Right lobe of liver (tissue), 6 donors: ENCODE measurements around the gene AZU1. TPM values are rescaled to one million over a fixed set of nuclear protein-coding genes. Genes with fewer than 3 reads are reported as not detected.

Experiments used
- ATAC-seq, 4 donors: fragments of 200-7000 bp; cut with Tn5 transposase; one replicate each; pipeline ENCODE4 v1.9.1; 2020; ENCODE audit warnings: mild to moderate bottlenecking in 4 of 4, moderate library complexity in 4 of 4
- DNase-seq, 3 donors: peaks; one replicate each; pipeline ENCODE4 v3.0.0-alpha.2; 2020
- H3K27ac ChIP-seq, 3 donors: fragments of 200-600 bp; one replicate each; pipeline ENCODE4 v1.8.0; 2022
- H3K27me3 ChIP-seq, 2 donors: fragments of 200-600 bp; one replicate each; pipeline ENCODE4 v1.8.0; 2022
- H3K36me3 ChIP-seq, 4 donors: fragments of 200-600 bp; sonication (generic) in 1 of 4; one replicate each; pipeline versions ENCODE4 v1.5.1 to v1.8.0; 2017 to 2022; ENCODE audit warnings: control low read depth in 1 of 4
- H3K4me1 ChIP-seq, 4 donors: fragments of 200-600 bp; sonication (generic) in 1 of 4; one replicate each; pipeline versions ENCODE4 v1.5.1 to v1.8.0; 2017 to 2022; ENCODE audit warnings: control low read depth in 1 of 4
- H3K4me3 ChIP-seq, 3 donors: fragments of 200-600 bp; one replicate each; pipeline ENCODE4 v1.8.0; 2022
- H3K9me3 ChIP-seq, 4 donors: fragments of 200-600 bp; sonication (generic) in 1 of 4; one replicate each; pipeline versions ENCODE4 v1.5.1 to v1.8.0; 2017 to 2022; ENCODE audit warnings: control low read depth in 1 of 4
- CTCF ChIP-seq, 4 donors: fragments of 200-600 bp in 3 of 4; fragments of 450-650 bp in 1 of 4; IDR thresholded peaks; one replicate each; pipeline versions ENCODE4 v1.5.1 to v1.8.0; 2016 to 2022; ENCODE audit warnings: antibody characterized with exemption in 4 of 4, mild to moderate bottlenecking in 2 of 4
- POLR2A ChIP-seq: fragments of 450-650 bp; IDR thresholded peaks from one replicate; pipeline ENCODE4 v1.6.1; 2017; ENCODE audit warnings: antibody characterized with exemption, mild to moderate bottlenecking
- WGBS: methylation state at CpG from one replicate; pipeline ENCODE4 v1.1.6; 2018; ENCODE audit warnings: low coverage, low lambda C conversion rate; ENCODE audit not compliant: insufficient coverage; ENCODE audit errors: missing lambda C conversion rate; 5-methylcytosine and 5-hydroxymethylcytosine counted together
- intact Hi-C, 2 donors: fragments of 100-400 bp; cut with DNase I; formaldehyde crosslinking; loops; one replicate each; pipeline versions ENCODE4 v1.11.2 to v1.14.1; 2022
- total RNA-seq, 6 experiments: library from RNA; depleted of rRNA in 2 of 6; stranded (reverse); fragments of >200 nt in 2 of 6; fragmentation: NEBNext Ultra II Directional in 3 of 6; extraction: Animal tissue kit (Norgen Biotek cat#: 25700) in 3 of 6; gene quantifications; one replicate each; pipeline versions ENCODE4 v1.1.0 to v1.2.4, GENCODE V29; 2016 to 2023
- donor health status: DM: no; HTN: yes; CAD: no.
- donor health status: DM: no; HTN: no; CAD: no.
- donor health status: DM: no; HTN: no; CAD: no.
- donor health status: DM: no; HTN: yes; CAD: no.
- donor health status: DM: no; HTN: yes; CAD: no.

Gene AZU1
- total RNA-seq, 6 experiments from 2014 or later = 0.15 to 3.6 (median 1.8) TPM; not detected in 3

- H3K4me1 ChIP-seq = peaks cover 0 to 31% (median 19%) of the 10 kb centered on the region in 4 donors
- DNase-seq = peak in 2 of 3 donors; percentile 49 to 52
- H3K9me3 ChIP-seq = no peaks in the 10 kb centered on the region
- H3K27ac ChIP-seq = peak overlapping the region in 1 of 3 donors; percentile 79
- peaks cover 11 to 49% (median 35%) of the 10 kb centered on the region in 4 donors for H3K36me3 ChIP-seq
- no peak overlapping the region for H3K4me3 ChIP-seq
- intact Hi-C loops = no loop called here
- TF ChIP-seq POLR2A (no peak), CTCF (IDR thresholded peaks at IDR 0.05) (no peak)
- 49% methylated on average over 12 of the region's 23 CpGs for WGBS
- no peaks in the 10 kb centered on the region for H3K27me3 ChIP-seq
- ATAC-seq = no peak
These were observed 25.7 kb upstream of the AZU1 start for GRCh38 chr19:801861-802497.

DNA sequence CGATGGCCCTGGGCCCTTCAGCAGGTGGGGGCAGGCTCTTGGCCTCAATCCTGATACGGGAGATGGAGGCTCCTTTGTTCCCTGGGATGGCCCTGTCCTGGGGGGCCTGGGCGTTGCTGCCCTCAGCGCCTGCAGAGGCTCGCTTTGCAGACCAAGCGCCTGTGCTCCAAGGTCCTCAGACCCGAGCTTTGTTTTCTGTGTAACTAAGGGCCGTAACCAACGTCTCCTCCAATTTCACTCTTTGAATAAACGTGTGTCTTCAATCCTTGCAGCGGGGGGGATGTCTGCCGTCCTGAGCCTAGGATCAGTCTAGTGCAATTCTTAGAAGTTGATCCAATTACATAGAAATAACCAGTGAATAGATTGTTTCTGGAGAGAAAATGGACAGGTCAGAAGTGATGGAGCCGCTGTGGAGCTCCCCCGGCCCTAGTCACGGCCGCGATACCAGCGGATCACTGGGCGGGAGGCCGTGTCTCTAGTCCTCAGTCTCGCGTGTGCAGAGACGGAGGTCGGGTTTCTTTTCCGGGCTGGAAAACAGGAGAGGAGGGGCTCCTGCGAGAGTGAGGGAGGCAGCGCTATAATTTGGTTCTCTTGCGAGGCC is 25.0 kb upstream of the AZU1 start:
- H3K9me3 ChIP-seq = no peaks in the 10 kb centered on the region
- peaks cover 0 to 31% (median 19%) of the 10 kb centered on the region in 4 donors for H3K4me1 ChIP-seq
- H3K4me3 ChIP-seq = no peak overlapping the region
- H3K27me3 ChIP-seq = no peaks in the 10 kb centered on the region
- H3K36me3 ChIP-seq = peaks cover 11 to 55% (median 41%) of the 10 kb centered on the region in 4 donors
- intact Hi-C loops = no loop called here
- TF ChIP-seq POLR2A (no peak), CTCF (IDR thresholded peaks at IDR 0.05) (no peak)
- no peak for ATAC-seq
- no peak overlapping the region for H3K27ac ChIP-seq
- WGBS = 52% methylated on average over 20 of the region's 28 CpGs
- no peak for DNase-seq

DNA sequence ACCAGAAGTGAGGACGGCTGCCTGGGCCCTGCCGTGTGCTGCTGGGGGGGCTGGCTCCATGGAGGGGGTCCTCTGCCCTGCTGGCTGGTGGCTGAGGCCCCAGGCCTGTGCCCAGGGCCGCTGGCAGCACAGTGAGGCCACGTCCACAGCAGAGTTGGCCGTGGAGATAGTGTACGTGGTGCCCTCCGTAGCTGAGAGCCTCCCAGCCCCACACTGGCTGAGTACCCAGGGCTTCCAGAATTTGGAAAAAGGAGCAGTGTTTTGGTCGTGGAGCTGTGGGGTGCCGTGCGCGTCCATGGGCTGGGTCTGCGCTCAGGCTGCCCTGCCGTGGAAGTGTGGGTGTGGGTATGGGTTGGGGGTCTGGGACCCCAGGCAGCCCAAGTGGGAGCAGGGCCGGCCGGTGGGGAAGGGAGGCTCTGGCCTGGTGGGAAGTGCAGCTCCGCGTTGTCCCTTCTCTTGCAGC is 24.5 kb upstream of the AZU1 start:
- no peak overlapping the region for H3K27ac ChIP-seq
- no peak overlapping the region for H3K4me3 ChIP-seq
- ATAC-seq (no peak), DNase-seq (no peak)
- TF ChIP-seq POLR2A = no peak
- no peak for TF ChIP-seq CTCF (IDR thresholded peaks at IDR 0.05)
- intact Hi-C loops = no loop called here
- peaks cover 11 to 60% (median 46%) of the 10 kb centered on the region in 4 donors for H3K36me3 ChIP-seq
- WGBS = no CpG with 5 or more reads among the region's 17 CpGs
- H3K27me3 ChIP-seq = no peaks in the 10 kb centered on the region
- H3K4me1 ChIP-seq = peaks cover 0 to 31% (median 19%) of the 10 kb centered on the region in 4 donors
- H3K9me3 ChIP-seq = no peaks in the 10 kb centered on the region

GRCh38 chr19:803686-804418 is 23.8 kb upstream of the AZU1 start:
- Histone ChIP-seq H3K4me1 (peaks cover 0 to 31% (median 19%) of the 10 kb centered on the region in 4 donors), H3K36me3 (peaks cover 15 to 68% (median 51%) of the 10 kb centered on the region in 4 donors), H3K9me3 (no peaks in the 10 kb centered on the region), H3K4me3 (no peak overlapping the region), H3K27ac (no peak overlapping the region), H3K27me3 (no peaks in the 10 kb centered on the region)
- intact Hi-C loops = no loop called here
- TF ChIP-seq CTCF (IDR thresholded peaks at IDR 0.05) (no peak), POLR2A (no peak)
- WGBS = 44% methylated on average over 7 of the region's 31 CpGs
- DNase-seq (peak in 1 of 3 donors; percentile 41), ATAC-seq (no peak)
